MG63 (cell line): ENCODE measurements around the gene CARD11. TPM values are rescaled to one million over a fixed set of nuclear protein-coding genes. Genes with fewer than 3 reads are reported as not detected.

Source experiments
- DNase-seq: peaks from one replicate; pipeline ENCODE4 v3.0.0-alpha.2; 2020
- H3K27me3 ChIP-seq: fragments of 250-450 bp; sonication (Bioruptor Pico); 2 replicates; pipeline ENCODE4 v1.5.1; 2020; ENCODE audit warnings: mild to moderate bottlenecking, moderate library complexity
- H3K36me3 ChIP-seq: fragments of 250-450 bp; sonication (Bioruptor Pico); 2 replicates; pipeline ENCODE4 v1.5.1; 2020; ENCODE audit warnings: mild to moderate bottlenecking, moderate library complexity
- H3K4me3 ChIP-seq: fragments of 250-450 bp; sonication (Bioruptor Pico); 2 replicates; pipeline ENCODE4 v1.5.1; 2020; ENCODE audit warnings: mild to moderate bottlenecking, moderate library complexity
- H3K9me3 ChIP-seq: fragments of 250-450 bp; sonication (Bioruptor Pico); 2 replicates; pipeline ENCODE4 v1.5.1; 2020; ENCODE audit warnings: mild to moderate bottlenecking, moderate library complexity
- total RNA-seq: library from RNA; depleted of rRNA; stranded (reverse); fragments of >200 nt; shearing (Covaris generic); gene quantifications from 2 replicates; pipeline ENCODE4 v1.2.3, GENCODE V29; 2014; ENCODE audit warnings: low replicate concordance

CARD11 gene
- total RNA-seq, 1 experiment from 2014 or later, result not detected

GRCh38 chr7:2905027-2905426 lies 138.6 kb downstream of the CARD11 start:
- no peaks in the 10 kb centered on the region for H3K36me3 ChIP-seq
- H3K27me3 ChIP-seq, result no peaks in the 10 kb centered on the region
- no peaks in the 10 kb centered on the region for H3K9me3 ChIP-seq
- no peak for DNase-seq
- H3K4me3 ChIP-seq, result no peak overlapping the region

GRCh38 chr7:2904202-2904601 lies 139.5 kb downstream of the CARD11 start:
- no peaks in the 10 kb centered on the region for H3K36me3 ChIP-seq
- no peaks in the 10 kb centered on the region for H3K9me3 ChIP-seq
- H3K27me3 ChIP-seq, result no peaks in the 10 kb centered on the region
- H3K4me3 ChIP-seq, result no peak overlapping the region
- no peak for DNase-seq

- H3K9me3 ChIP-seq, result no peaks in the 10 kb centered on the region
- H3K36me3 ChIP-seq, result no peaks in the 10 kb centered on the region
- DNase-seq, result no peak
- H3K27me3 ChIP-seq, result no peaks in the 10 kb centered on the region
- no peak overlapping the region for H3K4me3 ChIP-seq
Measured at GRCh38 chr7:2903682-2904162, 139.9 kb downstream of the CARD11 start.

GRCh38 chr7:2897023-2897422 lies 146.6 kb downstream of the CARD11 start:
- no peaks in the 10 kb centered on the region for H3K27me3 ChIP-seq
- no peak overlapping the region for H3K4me3 ChIP-seq
- H3K9me3 ChIP-seq, result no peaks in the 10 kb centered on the region
- H3K36me3 ChIP-seq, result no peaks in the 10 kb centered on the region
- DNase-seq, result no peak

GRCh38 chr7:2896131-2896530 lies 147.5 kb downstream of the CARD11 start:
- no peaks in the 10 kb centered on the region for H3K27me3 ChIP-seq
- no peaks in the 10 kb centered on the region for H3K9me3 ChIP-seq
- no peak for DNase-seq
- no peaks in the 10 kb centered on the region for H3K36me3 ChIP-seq
- no peak overlapping the region for H3K4me3 ChIP-seq

- no peak for DNase-seq
- H3K4me3 ChIP-seq, result no peak overlapping the region
Measured at GRCh38 chr7:2894118-2894940, 149.3 kb downstream of the CARD11 start.

GRCh38 chr7:2893411-2893861 lies 150.2 kb downstream of the CARD11 start:
- Histone ChIP-seq H3K36me3 (no peaks in the 10 kb centered on the region), H3K4me3 (no peak overlapping the region), H3K9me3 (no peaks in the 10 kb centered on the region), H3K27me3 (no peaks in the 10 kb centered on the region)
- DNase-seq, result peak; percentile 67

More at GRCh38 chr7:2894118-2894940, 149.3 kb downstream of the CARD11 start:
- Histone ChIP-seq H3K36me3 (no peaks in the 10 kb centered on the region), H3K27me3 (no peaks in the 10 kb centered on the region), H3K9me3 (no peaks in the 10 kb centered on the region)

- Histone ChIP-seq H3K9me3 (no peaks in the 10 kb centered on the region), H3K4me3 (no peak overlapping the region), H3K36me3 (no peaks in the 10 kb centered on the region), H3K27me3 (no peaks in the 10 kb centered on the region)
- DNase-seq, result no peak
Measured at GRCh38 chr7:2892549-2892948, 151.1 kb downstream of the CARD11 start.

- H3K36me3 ChIP-seq, result no peaks in the 10 kb centered on the region
Measured at GRCh38 chr7:2887816-2888215, 155.9 kb downstream of the CARD11 start.

GRCh38 chr7:2886900-2887299 lies 156.8 kb downstream of the CARD11 start:
- H3K36me3 ChIP-seq, result no peaks in the 10 kb centered on the region
- no peaks in the 10 kb centered on the region for H3K27me3 ChIP-seq
- H3K4me3 ChIP-seq, result no peak overlapping the region
- H3K9me3 ChIP-seq, result no peaks in the 10 kb centered on the region
- peak; percentile 60 for DNase-seq

More at GRCh38 chr7:2887816-2888215, 155.9 kb downstream of the CARD11 start:
- no peak overlapping the region for H3K4me3 ChIP-seq
- no peaks in the 10 kb centered on the region for H3K9me3 ChIP-seq
- H3K27me3 ChIP-seq, result no peaks in the 10 kb centered on the region
- DNase-seq, result no peak

GRCh38 chr7:2886391-2886790 lies 157.3 kb downstream of the CARD11 start:
- Histone ChIP-seq H3K4me3 (no peak overlapping the region), H3K9me3 (no peaks in the 10 kb centered on the region), H3K36me3 (no peaks in the 10 kb centered on the region), H3K27me3 (no peaks in the 10 kb centered on the region)
- no peak for DNase-seq

- H3K4me3 ChIP-seq, result no peak overlapping the region
- no peak for DNase-seq
- no peaks in the 10 kb centered on the region for H3K9me3 ChIP-seq
- no peaks in the 10 kb centered on the region for H3K27me3 ChIP-seq
- no peaks in the 10 kb centered on the region for H3K36me3 ChIP-seq
Measured at GRCh38 chr7:2884161-2884560, 159.5 kb downstream of the CARD11 start.

GRCh38 chr7:2883101-2883500 lies 160.6 kb downstream of the CARD11 start:
- H3K4me3 ChIP-seq, result no peak overlapping the region
- no peak for DNase-seq
- H3K9me3 ChIP-seq, result no peaks in the 10 kb centered on the region
- H3K27me3 ChIP-seq, result no peaks in the 10 kb centered on the region
- H3K36me3 ChIP-seq, result no peaks in the 10 kb centered on the region

GRCh38 chr7:2882111-2882510 lies 161.6 kb downstream of the CARD11 start:
- no peaks in the 10 kb centered on the region for H3K27me3 ChIP-seq

GRCh38 chr7:2880874-2881533 lies 162.7 kb downstream of the CARD11 start:
- Histone ChIP-seq H3K27me3 (no peaks in the 10 kb centered on the region), H3K36me3 (no peaks in the 10 kb centered on the region), H3K9me3 (no peaks in the 10 kb centered on the region), H3K4me3 (no peak overlapping the region)
- DNase-seq, result no peak

More at GRCh38 chr7:2882111-2882510, 161.6 kb downstream of the CARD11 start:
- no peaks in the 10 kb centered on the region for H3K36me3 ChIP-seq
- no peaks in the 10 kb centered on the region for H3K9me3 ChIP-seq
- no peak for DNase-seq
- no peak overlapping the region for H3K4me3 ChIP-seq

GRCh38 chr7:2880051-2880450 lies 163.6 kb downstream of the CARD11 start:
- DNase-seq, result no peak
- no peaks in the 10 kb centered on the region for H3K27me3 ChIP-seq
- no peaks in the 10 kb centered on the region for H3K9me3 ChIP-seq
- no peak overlapping the region for H3K4me3 ChIP-seq
- no peaks in the 10 kb centered on the region for H3K36me3 ChIP-seq

GRCh38 chr7:2879354-2879753 lies 164.3 kb downstream of the CARD11 start:
- H3K36me3 ChIP-seq, result no peaks in the 10 kb centered on the region
- DNase-seq, result no peak
- no peaks in the 10 kb centered on the region for H3K9me3 ChIP-seq
- H3K27me3 ChIP-seq, result no peaks in the 10 kb centered on the region
- no peak overlapping the region for H3K4me3 ChIP-seq
